ENCODE results near the gene EIF3I.

The EIF3I gene

GRCh38 chr1:32221980-32222755 is at the start of gene EIF3I, which contains the start of gene TMEM234:
TSS of gene EIF3I (plus strand) at chr1:32222407. CDS start at chr1:32222442, 35 bp downstream.
TSS of gene TMEM234 (minus strand) at chr1:32222353. CDS start at chr1:32222322, 31 bp downstream.
- DNase-seq (ENCODE audit: low spot score), result peak; percentile 94

- DNase-seq (ENCODE audit: low spot score), result no peak
These were observed 49.5 kb upstream of the EIF3I start for GRCh38 chr1:32172621-32173245.

DNA sequence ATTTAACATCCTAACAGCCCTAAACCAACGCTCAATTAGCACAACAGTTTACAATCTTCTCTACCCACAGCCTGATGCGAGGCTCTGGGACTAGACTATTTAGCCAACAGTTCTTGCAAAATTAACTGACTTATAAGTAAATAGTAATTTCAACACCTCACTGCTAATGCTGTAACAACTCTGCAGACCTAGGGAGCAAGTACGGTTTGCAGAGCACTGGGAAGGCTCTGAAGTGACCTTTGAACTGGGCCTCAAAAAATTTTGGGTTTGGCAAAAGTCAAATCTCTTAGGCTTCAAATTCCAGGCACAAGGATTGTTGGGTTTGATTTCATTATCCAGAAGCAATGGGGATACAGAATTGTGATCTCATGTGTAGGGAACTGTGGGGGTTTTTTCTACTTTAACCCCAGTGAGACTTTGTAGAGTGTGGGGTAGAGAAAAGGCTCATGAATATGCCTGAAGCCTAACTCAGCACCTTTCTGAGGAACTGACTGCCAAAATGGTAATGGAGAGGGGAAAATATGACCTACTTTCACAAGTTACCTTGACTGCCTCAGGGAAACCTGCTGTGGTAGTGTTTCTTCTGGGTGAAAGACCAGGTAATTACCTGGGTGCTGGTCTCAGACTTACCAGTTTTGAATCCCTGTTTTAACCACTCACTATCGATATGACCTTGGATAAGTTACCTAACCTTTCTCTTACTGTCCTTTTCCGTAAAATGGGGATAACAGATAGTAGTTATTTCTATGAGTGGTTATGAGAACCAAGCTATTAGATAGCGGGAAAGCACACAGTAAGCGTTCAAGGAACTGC is 43.6 kb upstream of the EIF3I start:
- no peak for DNase-seq (ENCODE audit: low spot score)

DNA sequence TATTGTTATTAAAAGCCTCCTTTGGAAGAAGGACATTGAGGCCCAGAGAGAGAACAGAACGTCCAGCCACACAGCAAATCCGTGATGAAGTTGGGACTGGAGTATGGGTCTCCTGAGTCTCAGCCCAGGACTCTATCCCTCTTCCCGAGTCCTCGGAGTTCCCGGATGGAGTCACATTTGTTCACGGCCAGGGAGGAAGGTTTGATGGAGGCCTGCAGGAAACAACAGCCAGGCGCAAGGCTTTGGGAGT is 43.1 kb upstream of the EIF3I start:
- no peak for DNase-seq (ENCODE audit: low spot score)

GRCh38 chr1:32179443-32180185 is 42.6 kb upstream of the EIF3I start, which contains the start of gene TXLNA:
TSS of gene TXLNA (plus strand) at chr1:32179675. CDS start at chr1:32180346, 671 bp downstream.
- DNase-seq (ENCODE audit: low spot score), result peak; percentile 90

GRCh38 chr1:32180186-32181060 is 41.8 kb upstream of the EIF3I start:
- no peak for DNase-seq (ENCODE audit: low spot score)

- no peak for DNase-seq (ENCODE audit: low spot score)
These were observed 41.1 kb upstream of the EIF3I start for GRCh38 chr1:32181065-32181464.

DNA sequence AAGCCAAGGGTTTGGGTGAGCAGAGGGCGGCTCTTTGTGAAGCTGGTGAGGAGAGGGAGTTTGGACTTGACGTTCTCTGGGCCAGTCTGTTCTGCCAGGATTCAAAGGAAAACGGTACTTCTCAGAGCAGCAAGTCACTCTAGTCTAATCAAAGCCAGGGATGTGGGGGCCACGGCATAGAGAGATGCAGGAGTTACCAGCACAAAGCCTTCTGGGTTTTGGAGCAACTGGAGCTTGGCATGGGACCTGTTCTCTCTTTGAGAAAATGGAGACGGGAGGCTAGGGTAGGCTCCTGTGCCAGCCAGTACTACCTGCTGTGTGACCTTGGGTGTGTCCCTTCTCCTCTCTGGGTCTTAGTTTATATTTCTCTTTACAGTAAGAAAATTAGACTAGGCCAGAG is 40.6 kb upstream of the EIF3I start:
- no peak for DNase-seq (ENCODE audit: low spot score)

DNA sequence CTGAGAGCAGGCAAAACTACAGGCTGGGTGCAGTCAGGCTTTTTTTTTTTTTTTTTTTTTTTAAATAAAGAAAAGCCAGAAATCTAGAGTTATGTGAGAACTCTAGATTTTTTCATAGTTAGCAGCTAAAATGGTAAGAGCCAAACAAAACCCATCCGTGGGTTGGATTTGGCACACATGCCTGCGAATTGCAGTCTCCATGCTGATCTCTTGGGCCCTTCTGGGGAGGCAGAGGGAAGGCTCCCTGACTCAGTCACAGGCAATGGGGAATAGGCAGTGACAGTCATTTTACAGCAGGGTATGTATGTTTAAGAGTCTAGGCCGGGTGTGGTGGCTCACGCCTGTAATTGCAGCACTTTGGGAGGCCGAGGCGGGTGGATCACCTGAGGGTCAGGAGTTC is 40.1 kb upstream of the EIF3I start:
- DNase-seq (ENCODE audit: low spot score), result no peak

- no peak for DNase-seq (ENCODE audit: low spot score)
These were observed 37.6 kb upstream of the EIF3I start for GRCh38 chr1:32184650-32185049.

DNA sequence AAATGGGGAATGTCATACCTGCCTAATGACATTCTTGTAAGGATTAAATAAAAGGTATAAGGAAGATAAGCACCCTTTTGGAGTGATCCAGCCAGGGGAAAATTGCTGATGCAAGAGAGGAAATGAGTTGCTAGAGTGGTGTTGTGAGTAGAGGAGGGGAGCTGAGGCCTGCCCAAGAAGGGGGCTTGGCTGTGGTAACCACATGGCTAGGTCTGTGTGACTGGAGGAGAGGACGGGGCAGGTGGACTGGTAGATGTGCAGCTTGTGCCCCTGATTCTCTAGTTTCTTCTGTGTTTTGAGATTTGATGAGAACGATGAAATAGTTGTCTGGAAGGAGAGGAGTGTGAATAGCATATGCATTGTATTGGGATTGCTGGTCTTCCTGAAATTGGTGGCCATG is 36.1 kb upstream of the EIF3I start:
- no peak for DNase-seq (ENCODE audit: low spot score)

GRCh38 chr1:32186491-32186890 is 35.7 kb upstream of the EIF3I start:
- DNase-seq (ENCODE audit: low spot score), result no peak

- DNase-seq (ENCODE audit: low spot score), result no peak
These were observed 34.4 kb upstream of the EIF3I start for GRCh38 chr1:32187850-32188249.

DNA sequence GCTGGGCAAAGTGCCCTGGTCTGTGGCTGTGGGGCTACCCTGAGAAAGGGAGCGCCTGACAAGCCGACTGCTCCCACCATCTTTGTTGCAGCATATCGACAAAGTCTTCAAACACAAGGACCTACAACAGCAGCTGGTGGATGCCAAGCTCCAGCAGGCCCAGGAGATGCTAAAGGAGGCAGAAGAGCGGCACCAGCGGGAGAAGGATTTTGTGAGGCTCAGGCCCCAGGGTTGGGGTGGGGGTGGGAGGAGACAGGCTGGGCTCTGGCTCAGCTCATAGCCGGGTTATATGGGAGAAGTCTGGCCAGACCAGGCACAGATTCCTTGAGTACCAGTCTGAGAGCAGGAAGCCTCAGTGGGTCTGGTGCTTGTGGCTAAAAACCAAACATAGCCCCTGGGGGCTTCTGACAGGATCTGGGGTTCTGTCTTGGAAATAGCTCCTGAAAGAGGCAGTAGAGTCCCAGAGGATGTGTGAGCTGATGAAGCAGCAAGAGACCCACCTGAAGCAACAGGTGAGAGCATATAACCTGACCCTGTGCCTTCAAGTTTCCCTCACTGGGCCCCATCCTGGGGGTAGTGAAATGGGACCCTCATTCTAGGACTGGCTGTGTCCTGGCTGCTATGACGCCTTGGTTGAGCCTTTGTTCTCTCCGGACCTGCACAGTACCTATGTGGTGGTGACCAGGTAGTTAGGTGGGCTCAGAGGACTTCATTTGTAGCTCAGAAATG is 29.8 kb upstream of the EIF3I start:
- no peak for DNase-seq (ENCODE audit: low spot score)

DNA sequence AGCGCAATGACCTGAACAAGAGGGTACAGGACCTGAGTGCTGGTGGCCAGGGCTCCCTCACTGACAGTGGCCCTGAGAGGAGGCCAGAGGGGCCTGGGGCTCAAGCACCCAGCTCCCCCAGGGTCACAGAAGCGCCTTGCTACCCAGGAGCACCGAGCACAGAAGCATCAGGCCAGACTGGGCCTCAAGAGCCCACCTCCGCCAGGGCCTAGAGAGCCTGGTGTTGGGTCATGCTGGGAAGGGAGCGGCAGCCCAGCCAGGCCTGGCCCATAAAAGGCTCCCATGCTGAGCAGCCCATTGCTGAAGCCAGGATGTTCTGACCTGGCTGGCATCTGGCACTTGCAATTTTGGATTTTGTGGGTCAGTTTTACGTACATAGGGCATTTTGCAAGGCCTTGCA is 27.2 kb upstream of the EIF3I start:
- DNase-seq (ENCODE audit: low spot score), result no peak

GRCh38 chr1:32195531-32195930 is 26.7 kb upstream of the EIF3I start:
- DNase-seq (ENCODE audit: low spot score), result no peak

DNA sequence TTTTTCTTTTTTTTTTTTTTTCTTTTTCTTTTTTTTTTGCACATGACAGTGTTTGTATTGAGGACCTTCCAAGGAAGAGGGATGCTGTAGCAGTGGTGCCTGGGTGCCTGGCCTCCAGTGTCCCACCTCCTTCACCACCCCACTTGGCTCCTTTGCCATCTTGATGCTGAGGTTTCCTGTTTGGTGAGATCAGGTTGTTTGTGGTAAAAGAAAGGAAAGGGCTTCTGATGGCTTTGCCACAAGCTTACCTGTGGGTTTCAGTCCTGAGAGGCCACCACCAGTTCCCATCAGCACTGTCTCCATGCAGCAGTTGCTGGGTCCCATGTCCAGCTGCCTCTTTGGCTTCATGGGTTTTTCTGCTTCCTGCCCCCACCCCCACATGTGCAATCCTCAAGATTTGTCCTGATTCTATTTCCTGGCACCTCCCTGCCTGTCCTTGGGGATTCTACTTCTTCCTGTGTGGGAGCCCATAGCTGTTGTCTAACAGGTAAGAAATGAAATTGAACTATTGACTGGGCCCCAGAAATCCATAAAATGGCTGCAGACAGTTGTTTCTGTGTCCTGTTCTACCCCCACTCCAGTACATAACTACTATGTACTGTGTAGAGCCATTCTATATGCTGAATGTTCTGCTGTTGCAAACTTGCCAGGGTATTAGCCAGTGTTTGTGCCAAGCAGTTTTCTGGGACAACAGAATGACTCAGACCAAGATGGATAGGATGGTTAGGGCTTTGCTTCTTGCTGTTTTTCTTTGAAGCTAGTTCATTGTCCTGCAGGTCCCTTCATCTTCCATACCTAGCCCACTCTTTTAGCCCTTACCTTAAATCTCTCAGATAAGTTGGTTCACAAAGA is 26.0 kb upstream of the EIF3I start:
- DNase-seq (ENCODE audit: low spot score), result no peak

- DNase-seq (ENCODE audit: low spot score), result no peak
These were observed 25.1 kb upstream of the EIF3I start for GRCh38 chr1:32197074-32197473.

- DNase-seq (ENCODE audit: low spot score), result no peak
These were observed 24.4 kb upstream of the EIF3I start for GRCh38 chr1:32197837-32198236.
